Measurements from ENCODE around the gene MED12L. TPM values are rescaled to one million over a fixed set of nuclear protein-coding genes. Genes with fewer than 3 reads are reported as not detected.

MED12L gene
- polyA plus RNA-seq, 1 of the 3 experiments (the other 2 are of a cell fraction), result 0.03 TPM

DNA sequence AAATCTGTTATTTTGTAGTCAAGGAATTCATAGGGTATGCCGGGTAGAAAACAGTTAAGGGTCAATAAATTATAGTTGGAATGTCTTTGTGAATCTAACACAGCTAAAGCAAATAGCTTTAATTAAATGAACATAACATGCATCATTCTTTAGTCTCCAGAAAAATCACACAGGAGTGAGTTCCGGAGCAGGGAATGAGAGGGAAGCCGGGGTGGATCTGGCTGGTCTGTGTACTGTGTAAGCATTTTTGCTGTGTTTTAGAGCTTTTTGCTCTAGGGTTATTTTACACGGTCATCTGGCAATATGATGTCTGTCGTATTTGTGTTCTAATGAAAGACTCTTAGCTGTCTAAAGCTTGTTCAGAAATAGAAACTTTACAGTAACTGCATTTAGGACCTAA is 57.5 kb downstream of the MED12L start (continued):
- TF ChIP-seq RFX5 (IDR thresholded peaks at IDR 0.05; ENCODE audit: low read length) (no peak), RXRA (IDR thresholded peaks at IDR 0.05; ENCODE audit: borderline replicate concordance, low read depth) (no peak), FOXJ3 (CRISPR knock-in tag; IDR thresholded peaks at IDR 0.05) (no peak)

DNA sequence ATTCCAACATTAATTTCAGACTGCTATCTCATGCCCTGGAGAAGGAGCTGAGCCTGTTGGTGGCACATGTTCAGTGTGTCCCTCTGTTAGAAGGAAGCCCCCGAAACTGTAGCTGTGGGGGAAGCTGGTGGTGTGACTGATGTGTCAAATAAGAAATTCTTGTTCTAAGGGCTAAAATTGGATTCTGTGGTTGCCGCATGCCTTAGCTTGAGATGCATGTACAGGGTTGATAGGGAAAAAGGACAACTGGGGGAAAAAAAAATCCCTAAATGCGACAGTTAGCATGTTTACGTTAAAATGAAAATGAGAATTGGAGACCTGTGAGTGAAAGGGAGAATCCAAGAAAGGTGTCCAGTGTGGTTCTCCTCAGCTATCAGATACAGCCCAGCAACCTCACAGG is 58.6 kb downstream of the MED12L start:
- WGBS (ENCODE audit: low lambda C conversion rate), result 58% methylated on average over 4 of the region's 4 CpGs
- H3K4me2 ChIP-seq, result no peak overlapping the region
- CTCF ChIA-PET, result interaction anchor here (1.5 to 3.2 kb wide), 3 partner anchors 12 to 422 kb away, joined by 6 to 16 read pairs (median 8); no protein-coding TSS in a partner anchor

DNA sequence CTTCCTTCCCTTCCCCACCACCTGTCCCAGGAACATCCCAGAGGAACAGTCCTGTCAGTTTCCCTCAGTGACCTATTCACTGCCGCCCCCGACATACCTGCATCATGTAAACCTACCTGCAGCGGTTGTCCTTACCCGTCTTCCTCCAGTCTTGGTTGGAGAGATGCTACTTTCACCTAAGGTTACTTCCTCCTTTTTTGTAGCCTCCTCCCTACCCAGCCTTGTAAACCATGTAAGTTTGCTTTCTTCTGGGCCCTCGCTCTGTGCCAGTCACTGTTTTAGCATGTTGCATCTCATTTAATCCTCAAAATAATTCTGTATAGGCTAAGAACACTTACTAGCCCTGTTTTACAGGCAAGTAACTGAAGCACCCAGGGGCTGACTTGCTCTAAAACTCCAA is 59.3 kb downstream of the MED12L start:
- DNase-seq, result no peak
- Histone ChIP-seq H3K79me2 (ENCODE audit: insufficient read depth) (no peaks in the 10 kb centered on the region), H3K9me2 (no peaks in the 10 kb centered on the region), H3K4me3 (ENCODE audit: low read depth in 2 of 2, low read length in 1 of 2) (no peak overlapping the region), H3K4me1 (ENCODE audit: control insufficient read depth in 1 of 2, insufficient read depth in 2 of 2, low read depth in 1 of 2, low read length in 1 of 2) (peaks cover 8 to 16% of the 10 kb centered on the region in 2 experiments; a peak in 3 of 4 replicates), H4K20me1 (ENCODE audit: insufficient read depth) (no peaks in the 10 kb centered on the region), H3K27me3 (ENCODE audit: insufficient read depth) (peaks cover 26% of the 10 kb centered on the region), H3K4me2 (no peak overlapping the region), H3F3A (replicated peaks; ENCODE audit: insufficient read depth) (no peaks in the 10 kb centered on the region), H3K9me3 (no peaks in the 10 kb centered on the region), H2AFZ (ENCODE audit: low read depth) (no peak overlapping the region), H3K9ac (no peak overlapping the region), H3K27ac (ENCODE audit: low read depth in 2 of 2, low read length in 1 of 2) (no peak overlapping the region), H3K36me3 (replicated peaks in 1 of 2; ENCODE audit: control insufficient read depth in 1 of 2, insufficient read depth in 2 of 2, low read length in 1 of 2) (no peaks in the 10 kb centered on the region)
- ChIA-PET CTCF (interaction anchor here (1.0 to 3.2 kb wide), 9 partner anchors 58 to 423 kb away, joined by 3 to 16 read pairs (median 4); partner anchors contain the start of gene MED12L), POLR2A (no interaction called here)
- WGBS (ENCODE audit: low lambda C conversion rate), result 70% methylated on average over 5 of the region's 5 CpGs
- TF ChIP-seq, protein P1, sequence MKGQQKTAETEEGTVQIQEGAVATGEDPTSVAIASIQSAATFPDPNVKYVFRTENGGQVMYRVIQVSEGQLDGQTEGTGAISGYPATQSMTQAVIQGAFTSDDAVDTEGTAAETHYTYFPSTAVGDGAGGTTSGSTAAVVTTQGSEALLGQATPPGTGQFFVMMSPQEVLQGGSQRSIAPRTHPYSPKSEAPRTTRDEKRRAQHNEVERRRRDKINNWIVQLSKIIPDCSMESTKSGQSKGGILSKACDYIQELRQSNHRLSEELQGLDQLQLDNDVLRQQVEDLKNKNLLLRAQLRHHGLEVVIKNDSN (IDR thresholded peaks at IDR 0.05; ENCODE audit: borderline replicate concordance, low read depth), result no peak
- no peak for TF ChIP-seq CHD2 (IDR thresholded peaks at IDR 0.05; ENCODE audit: low read length, partially characterized antibody)
- no peak for TF ChIP-seq MXI1 (IDR thresholded peaks at IDR 0.05; ENCODE audit: low read depth, low read length)
- TF ChIP-seq, protein P2, sequence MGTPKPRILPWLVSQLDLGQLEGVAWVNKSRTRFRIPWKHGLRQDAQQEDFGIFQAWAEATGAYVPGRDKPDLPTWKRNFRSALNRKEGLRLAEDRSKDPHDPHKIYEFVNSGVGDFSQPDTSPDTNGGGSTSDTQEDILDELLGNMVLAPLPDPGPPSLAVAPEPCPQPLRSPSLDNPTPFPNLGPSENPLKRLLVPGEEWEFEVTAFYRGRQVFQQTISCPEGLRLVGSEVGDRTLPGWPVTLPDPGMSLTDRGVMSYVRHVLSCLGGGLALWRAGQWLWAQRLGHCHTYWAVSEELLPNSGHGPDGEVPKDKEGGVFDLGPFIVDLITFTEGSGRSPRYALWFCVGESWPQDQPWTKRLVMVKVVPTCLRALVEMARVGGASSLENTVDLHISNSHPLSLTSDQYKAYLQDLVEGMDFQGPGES (IDR thresholded peaks at IDR 0.05; ENCODE audit: low read depth, low read length), result no peak
- TF ChIP-seq JUND (IDR thresholded peaks at IDR 0.05), result no peak
- no peak for TF ChIP-seq POLR2AphosphoS5 (IDR thresholded peaks at IDR 0.05; ENCODE audit: low read depth, low read length)
- no peak for TF ChIP-seq RFX5 (IDR thresholded peaks at IDR 0.05; ENCODE audit: low read length)
- TF ChIP-seq YY1 (IDR thresholded peaks at IDR 0.05; ENCODE audit: low read depth), result no peak
- TF ChIP-seq, protein P3, sequence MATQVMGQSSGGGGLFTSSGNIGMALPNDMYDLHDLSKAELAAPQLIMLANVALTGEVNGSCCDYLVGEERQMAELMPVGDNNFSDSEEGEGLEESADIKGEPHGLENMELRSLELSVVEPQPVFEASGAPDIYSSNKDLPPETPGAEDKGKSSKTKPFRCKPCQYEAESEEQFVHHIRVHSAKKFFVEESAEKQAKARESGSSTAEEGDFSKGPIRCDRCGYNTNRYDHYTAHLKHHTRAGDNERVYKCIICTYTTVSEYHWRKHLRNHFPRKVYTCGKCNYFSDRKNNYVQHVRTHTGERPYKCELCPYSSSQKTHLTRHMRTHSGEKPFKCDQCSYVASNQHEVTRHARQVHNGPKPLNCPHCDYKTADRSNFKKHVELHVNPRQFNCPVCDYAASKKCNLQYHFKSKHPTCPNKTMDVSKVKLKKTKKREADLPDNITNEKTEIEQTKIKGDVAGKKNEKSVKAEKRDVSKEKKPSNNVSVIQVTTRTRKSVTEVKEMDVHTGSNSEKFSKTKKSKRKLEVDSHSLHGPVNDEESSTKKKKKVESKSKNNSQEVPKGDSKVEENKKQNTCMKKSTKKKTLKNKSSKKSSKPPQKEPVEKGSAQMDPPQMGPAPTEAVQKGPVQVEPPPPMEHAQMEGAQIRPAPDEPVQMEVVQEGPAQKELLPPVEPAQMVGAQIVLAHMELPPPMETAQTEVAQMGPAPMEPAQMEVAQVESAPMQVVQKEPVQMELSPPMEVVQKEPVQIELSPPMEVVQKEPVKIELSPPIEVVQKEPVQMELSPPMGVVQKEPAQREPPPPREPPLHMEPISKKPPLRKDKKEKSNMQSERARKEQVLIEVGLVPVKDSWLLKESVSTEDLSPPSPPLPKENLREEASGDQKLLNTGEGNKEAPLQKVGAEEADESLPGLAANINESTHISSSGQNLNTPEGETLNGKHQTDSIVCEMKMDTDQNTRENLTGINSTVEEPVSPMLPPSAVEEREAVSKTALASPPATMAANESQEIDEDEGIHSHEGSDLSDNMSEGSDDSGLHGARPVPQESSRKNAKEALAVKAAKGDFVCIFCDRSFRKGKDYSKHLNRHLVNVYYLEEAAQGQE (IDR thresholded peaks at IDR 0.05; ENCODE audit: low read depth, low read length), result no peak
- no peak for TF ChIP-seq NFIC (IDR thresholded peaks at IDR 0.05; ENCODE audit: borderline replicate concordance)
- TF ChIP-seq RXRA (IDR thresholded peaks at IDR 0.05; ENCODE audit: borderline replicate concordance, low read depth), result no peak
- TF ChIP-seq TCF12 (IDR thresholded peaks at IDR 0.05), result no peak
- TF ChIP-seq, protein P4, sequence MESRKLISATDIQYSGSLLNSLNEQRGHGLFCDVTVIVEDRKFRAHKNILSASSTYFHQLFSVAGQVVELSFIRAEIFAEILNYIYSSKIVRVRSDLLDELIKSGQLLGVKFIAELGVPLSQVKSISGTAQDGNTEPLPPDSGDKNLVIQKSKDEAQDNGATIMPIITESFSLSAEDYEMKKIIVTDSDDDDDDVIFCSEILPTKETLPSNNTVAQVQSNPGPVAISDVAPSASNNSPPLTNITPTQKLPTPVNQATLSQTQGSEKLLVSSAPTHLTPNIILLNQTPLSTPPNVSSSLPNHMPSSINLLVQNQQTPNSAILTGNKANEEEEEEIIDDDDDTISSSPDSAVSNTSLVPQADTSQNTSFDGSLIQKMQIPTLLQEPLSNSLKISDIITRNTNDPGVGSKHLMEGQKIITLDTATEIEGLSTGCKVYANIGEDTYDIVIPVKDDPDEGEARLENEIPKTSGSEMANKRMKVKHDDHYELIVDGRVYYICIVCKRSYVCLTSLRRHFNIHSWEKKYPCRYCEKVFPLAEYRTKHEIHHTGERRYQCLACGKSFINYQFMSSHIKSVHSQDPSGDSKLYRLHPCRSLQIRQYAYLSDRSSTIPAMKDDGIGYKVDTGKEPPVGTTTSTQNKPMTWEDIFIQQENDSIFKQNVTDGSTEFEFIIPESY (IDR thresholded peaks at IDR 0.05; ENCODE audit: borderline replicate concordance, low read depth), result no peak
- no peak for TF ChIP-seq NRF1 (IDR thresholded peaks at IDR 0.05; ENCODE audit: low read depth, low read length)
- TF ChIP-seq TAF1 (IDR thresholded peaks at IDR 0.05; ENCODE audit: borderline replicate concordance, low read depth, low read length), result no peak
- TF ChIP-seq, protein P5, sequence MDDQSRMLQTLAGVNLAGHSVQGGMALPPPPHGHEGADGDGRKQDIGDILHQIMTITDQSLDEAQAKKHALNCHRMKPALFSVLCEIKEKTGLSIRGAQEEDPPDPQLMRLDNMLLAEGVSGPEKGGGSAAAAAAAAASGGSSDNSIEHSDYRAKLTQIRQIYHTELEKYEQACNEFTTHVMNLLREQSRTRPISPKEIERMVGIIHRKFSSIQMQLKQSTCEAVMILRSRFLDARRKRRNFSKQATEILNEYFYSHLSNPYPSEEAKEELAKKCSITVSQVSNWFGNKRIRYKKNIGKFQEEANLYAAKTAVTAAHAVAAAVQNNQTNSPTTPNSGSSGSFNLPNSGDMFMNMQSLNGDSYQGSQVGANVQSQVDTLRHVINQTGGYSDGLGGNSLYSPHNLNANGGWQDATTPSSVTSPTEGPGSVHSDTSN (IDR thresholded peaks at IDR 0.05), result no peak

More for the DNA sequence above, 58.6 kb downstream of the MED12L start:
- POLR2A ChIA-PET, result no interaction called here
- no peak overlapping the region for H2AFZ ChIP-seq (ENCODE audit: low read depth)
- peaks cover 8 to 16% of the 10 kb centered on the region in 2 experiments; a peak in 3 of 4 replicates for H3K4me1 ChIP-seq (ENCODE audit: control insufficient read depth in 1 of 2, insufficient read depth in 2 of 2, low read depth in 1 of 2, low read length in 1 of 2)
- H3K4me3 ChIP-seq (ENCODE audit: low read depth in 2 of 2, low read length in 1 of 2), result no peak overlapping the region
- no peaks in the 10 kb centered on the region for H3K36me3 ChIP-seq (replicated peaks in 1 of 2; ENCODE audit: control insufficient read depth in 1 of 2, insufficient read depth in 2 of 2, low read length in 1 of 2)
- H3K9me2 ChIP-seq, result no peaks in the 10 kb centered on the region
- TF ChIP-seq RFX5 (IDR thresholded peaks at IDR 0.05; ENCODE audit: low read length) (no peak), EP300 (IDR thresholded peaks at IDR 0.05; ENCODE audit: borderline replicate concordance in 1 of 2, low read depth in 1 of 2, low read length in 1 of 2) (no peak), POLR2AphosphoS5 (IDR thresholded peaks at IDR 0.05; ENCODE audit: low read depth, low read length) (no peak)
- no peak for DNase-seq
- H3K27ac ChIP-seq (ENCODE audit: low read depth in 2 of 2, low read length in 1 of 2), result no peak overlapping the region
- H4K20me1 ChIP-seq (ENCODE audit: insufficient read depth), result no peaks in the 10 kb centered on the region
- H3K27me3 ChIP-seq (ENCODE audit: insufficient read depth), result peaks cover 26% of the 10 kb centered on the region
- no peaks in the 10 kb centered on the region for H3K9me3 ChIP-seq
- no peaks in the 10 kb centered on the region for H3F3A ChIP-seq (replicated peaks; ENCODE audit: insufficient read depth)
- no peak overlapping the region for H3K9ac ChIP-seq
- no peaks in the 10 kb centered on the region for H3K79me2 ChIP-seq (ENCODE audit: insufficient read depth)

All from SK-N-SH (cell line).